ENCODE results near the gene CHRM2. TPM values are rescaled to one million over a fixed set of nuclear protein-coding genes. Genes with fewer than 3 reads are reported as not detected.

Gene CHRM2
- total RNA-seq, 4 donors from 2014 or later, result not detected

DNA sequence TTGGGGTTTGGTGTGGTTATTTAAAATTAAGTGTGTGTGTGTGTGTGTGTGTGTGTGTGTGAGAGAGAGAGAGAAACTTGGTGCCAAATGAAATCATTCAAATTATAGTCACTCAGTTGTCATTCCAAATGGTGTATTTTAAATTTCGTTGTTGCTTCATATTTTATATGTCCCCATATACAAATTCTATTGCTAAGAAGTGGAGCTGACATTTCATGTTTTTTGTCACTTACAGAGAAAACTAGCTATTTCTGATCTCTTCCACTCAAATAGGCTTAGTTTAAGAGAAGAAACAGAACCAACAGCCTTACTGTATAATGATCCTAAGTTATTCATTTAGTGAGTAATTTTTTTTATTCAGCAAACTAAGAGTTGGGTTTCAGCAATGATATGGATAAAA is 42.3 kb downstream of the CHRM2 start:
- TF ChIP-seq, protein P1, sequence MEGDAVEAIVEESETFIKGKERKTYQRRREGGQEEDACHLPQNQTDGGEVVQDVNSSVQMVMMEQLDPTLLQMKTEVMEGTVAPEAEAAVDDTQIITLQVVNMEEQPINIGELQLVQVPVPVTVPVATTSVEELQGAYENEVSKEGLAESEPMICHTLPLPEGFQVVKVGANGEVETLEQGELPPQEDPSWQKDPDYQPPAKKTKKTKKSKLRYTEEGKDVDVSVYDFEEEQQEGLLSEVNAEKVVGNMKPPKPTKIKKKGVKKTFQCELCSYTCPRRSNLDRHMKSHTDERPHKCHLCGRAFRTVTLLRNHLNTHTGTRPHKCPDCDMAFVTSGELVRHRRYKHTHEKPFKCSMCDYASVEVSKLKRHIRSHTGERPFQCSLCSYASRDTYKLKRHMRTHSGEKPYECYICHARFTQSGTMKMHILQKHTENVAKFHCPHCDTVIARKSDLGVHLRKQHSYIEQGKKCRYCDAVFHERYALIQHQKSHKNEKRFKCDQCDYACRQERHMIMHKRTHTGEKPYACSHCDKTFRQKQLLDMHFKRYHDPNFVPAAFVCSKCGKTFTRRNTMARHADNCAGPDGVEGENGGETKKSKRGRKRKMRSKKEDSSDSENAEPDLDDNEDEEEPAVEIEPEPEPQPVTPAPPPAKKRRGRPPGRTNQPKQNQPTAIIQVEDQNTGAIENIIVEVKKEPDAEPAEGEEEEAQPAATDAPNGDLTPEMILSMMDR (IDR thresholded peaks at IDR 0.05), result no peak
- TF ChIP-seq POLR2A (IDR thresholded peaks at IDR 0.05), result no peak
- Histone ChIP-seq H3K36me3 (no peaks in the 10 kb centered on the region), H3K27me3 (no peaks in the 10 kb centered on the region), H3K27ac (no peak overlapping the region), H3K9me3 (no peaks in the 10 kb centered on the region), H3K4me1 (no peaks in the 10 kb centered on the region), H3K4me3 (replicated peaks in 1 of 3) (no peak overlapping the region)
- no peak for DNase-seq
- WGBS, 2 donors, result 72 to 85% methylated on average over 1 of the region's 1 CpG
- intact Hi-C loops (cut with DNase I), result no loop called here

GRCh38 chr7:136911344-136911743 is 42.9 kb downstream of the CHRM2 start:
- no peak overlapping the region for H3K27ac ChIP-seq
- no peaks in the 10 kb centered on the region for H3K27me3 ChIP-seq
- H3K4me1 ChIP-seq, result no peaks in the 10 kb centered on the region
- no peaks in the 10 kb centered on the region for H3K36me3 ChIP-seq
- H3K4me3 ChIP-seq (replicated peaks in 1 of 3), result no peak overlapping the region
- intact Hi-C loops (cut with DNase I), result no loop called here
- H3K9me3 ChIP-seq, result no peaks in the 10 kb centered on the region
- 69 to 70% methylated on average over 6 of the region's 6 CpGs for WGBS, 2 donors
- no peak for DNase-seq
- TF ChIP-seq, protein P1 (IDR thresholded peaks at IDR 0.05), result no peak
- no peak for TF ChIP-seq POLR2A (IDR thresholded peaks at IDR 0.05)

DNA sequence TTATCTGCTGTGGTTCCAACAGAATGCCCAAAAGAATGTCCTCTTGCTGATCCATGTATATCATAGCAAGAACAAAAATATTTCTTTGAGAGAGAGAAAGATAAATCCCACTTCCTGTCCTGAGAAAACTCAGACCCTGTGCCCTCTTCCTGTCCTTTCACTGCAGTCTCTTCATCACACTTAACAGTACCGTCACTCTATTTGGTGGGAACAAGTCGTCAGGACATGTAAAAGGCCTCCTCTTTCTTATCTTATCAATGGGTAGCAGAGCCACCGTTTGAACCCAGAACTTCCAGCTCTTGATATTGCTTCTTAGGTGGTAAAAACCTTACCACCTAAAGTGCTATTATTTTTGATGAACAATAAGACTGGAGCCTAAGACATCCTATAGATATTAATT is 43.9 kb downstream of the CHRM2 start:
- H3K4me3 ChIP-seq (replicated peaks in 1 of 3), result no peak overlapping the region
- H3K36me3 ChIP-seq, result no peaks in the 10 kb centered on the region
- intact Hi-C loops (cut with DNase I), result no loop called here
- WGBS, 2 donors, result 61 to 65% methylated on average over 3 of the region's 3 CpGs
- DNase-seq, result no peak
- H3K27ac ChIP-seq, result no peak overlapping the region
- H3K9me3 ChIP-seq, result no peaks in the 10 kb centered on the region
- TF ChIP-seq, protein P1 (IDR thresholded peaks at IDR 0.05), result no peak
- TF ChIP-seq POLR2A (IDR thresholded peaks at IDR 0.05), result no peak
- H3K4me1 ChIP-seq, result no peaks in the 10 kb centered on the region
- H3K27me3 ChIP-seq, result no peaks in the 10 kb centered on the region

- Histone ChIP-seq H3K27me3 (no peaks in the 10 kb centered on the region), H3K9me3 (no peaks in the 10 kb centered on the region), H3K4me1 (no peaks in the 10 kb centered on the region), H3K36me3 (no peaks in the 10 kb centered on the region), H3K27ac (no peak overlapping the region), H3K4me3 (replicated peaks in 1 of 3) (no peak overlapping the region)
- intact Hi-C loops (cut with DNase I), result no loop called here
- no peak for TF ChIP-seq POLR2A (IDR thresholded peaks at IDR 0.05)
- TF ChIP-seq, protein P1 (IDR thresholded peaks at IDR 0.05), result no peak
- WGBS, 2 donors, result 79 to 89% methylated on average over 3 of the region's 3 CpGs
- DNase-seq, result no peak
Observed at GRCh38 chr7:136914016-136914415, 45.6 kb downstream of the CHRM2 start.

GRCh38 chr7:136919820-136920219 is 51.4 kb downstream of the CHRM2 start:
- Histone ChIP-seq H3K36me3 (no peaks in the 10 kb centered on the region), H3K27me3 (no peaks in the 10 kb centered on the region), H3K4me1 (peaks cover 0 to 22% of the 10 kb centered on the region in 2 donors), H3K4me3 (replicated peaks in 1 of 3) (no peak overlapping the region), H3K27ac (peak overlapping the region in 1 of 3 donors; percentile 23), H3K9me3 (no peaks in the 10 kb centered on the region)
- intact Hi-C loops (cut with DNase I), result no loop called here
- WGBS, 2 donors, result 35 to 50% methylated on average over 2 of the region's 2 CpGs
- DNase-seq, result no peak
- TF ChIP-seq, protein P1 (IDR thresholded peaks at IDR 0.05), result no peak
- no peak for TF ChIP-seq POLR2A (IDR thresholded peaks at IDR 0.05)

All from thyroid gland (tissue), 4 donors.